H1 (cell line): ENCODE data around the gene MYH11. TPM values are rescaled to one million over a fixed set of nuclear protein-coding genes. Genes with fewer than 3 reads are reported as not detected.

Experiments used
- CTCF ChIA-PET: fragments of 300-600 bp; sonication (Branson Sonifier 250); formaldehyde crosslinking; loops from one replicate; lab custom pipeline; 2021; ENCODE audit not compliant: partially characterized antibody; lab: Charles Lee
- POLR2A ChIA-PET: fragments of 300-600 bp; sonication (Branson Sonifier 250); formaldehyde crosslinking; loops from one replicate; lab custom pipeline; 2021; ENCODE audit warnings: inconsistent platforms; ENCODE audit not compliant: partially characterized antibody; lab: Charles Lee
- DNase-seq, 2 experiments: peaks; one replicate each; pipeline versions ENCODE4 v3.0.0 to v3.0.0-alpha.2; 2010 to 2022; ENCODE audit warnings: low spot score in 2 of 2, low read depth in 1 of 2, mixed read lengths in 1 of 2
- FAIRE-seq: peaks from 2 replicates; lab custom pipeline; 2011; peaks lifted over from hg19 to GRCh38; lab: Jason Lieb, UNC
- H2AFZ ChIP-seq: 2 replicates; pipeline ENCODE4 v1.8.1; 2012; ENCODE audit warnings: low read length, inconsistent platforms
- H2AK5ac ChIP-seq: 2 replicates; pipeline ENCODE4 v1.6.1; 2013; ENCODE audit warnings: low read depth, low read length
- H2BK120ac ChIP-seq: replicated peaks from 2 replicates; pipeline ENCODE3; 2013; ENCODE audit warnings: low read depth, low read length, inconsistent platforms
- H2BK12ac ChIP-seq: 2 replicates; pipeline ENCODE4 v1.6.1; 2013; ENCODE audit warnings: low read depth, low read length
- H2BK15ac ChIP-seq: 2 replicates; pipeline ENCODE4 v1.6.1; 2013; ENCODE audit warnings: low read length
- H2BK20ac ChIP-seq: 2 replicates; pipeline ENCODE4 v1.6.1; 2013; ENCODE audit warnings: low read length
- H2BK5ac ChIP-seq: 2 replicates; pipeline ENCODE4 v1.6.1; 2013; ENCODE audit warnings: low read depth, low read length
- H3K14ac ChIP-seq: 2 replicates; pipeline ENCODE4 v1.6.1; 2013; ENCODE audit warnings: inconsistent platforms; ENCODE audit not compliant: insufficient read length
- H3K18ac ChIP-seq: 2 replicates; pipeline ENCODE4 v1.6.1; 2013; ENCODE audit warnings: low read length; ENCODE audit errors: extremely low read depth
- H3K23ac ChIP-seq: 2 replicates; pipeline ENCODE4 v1.6.1; 2013; ENCODE audit warnings: inconsistent platforms; ENCODE audit not compliant: insufficient read length
- H3K23me2 ChIP-seq: 2 replicates; pipeline ENCODE4 v1.6.1; 2013; ENCODE audit warnings: low read depth, low read length
- H3K27ac ChIP-seq: 2 replicates; pipeline ENCODE4 v1.6.1; 2011; ENCODE audit warnings: low read depth, low read length, inconsistent platforms
- H3K27me3 ChIP-seq, 4 experiments: replicated peaks in 1 of 4; 1 replicate in 1 of 4; 2 replicates in 3 of 4; pipeline versions ENCODE4 v1.6.1 to v1.8.1; 2011 to 2013; ENCODE audit warnings: low read length in 3 of 4, mild to moderate bottlenecking in 3 of 4, inconsistent platforms in 2 of 4, mixed read lengths in 2 of 4, moderate library complexity in 1 of 4; ENCODE audit not compliant: control insufficient read depth in 3 of 4, insufficient read depth in 3 of 4; ENCODE audit errors: extremely low read depth in 1 of 4
- H3K36me3 ChIP-seq, 4 experiments: 2 replicates each; pipeline versions ENCODE4 v1.6.1 to v1.8.1; 2011 to 2013; ENCODE audit warnings: mild to moderate bottlenecking in 4 of 4, low read length in 3 of 4, moderate library complexity in 2 of 4, control low read depth in 1 of 4, inconsistent platforms in 1 of 4; ENCODE audit not compliant: insufficient read depth in 4 of 4, control insufficient read depth in 2 of 4
- H3K4ac ChIP-seq: replicated peaks from 2 replicates; pipeline ENCODE3; 2013; ENCODE audit warnings: low read length, low read depth, mixed read lengths, inconsistent platforms; ENCODE audit not compliant: insufficient read length
- H3K4me1 ChIP-seq, 4 experiments: replicated peaks in 1 of 4; 1 replicate in 1 of 4; 2 replicates in 3 of 4; pipeline versions ENCODE4 v1.6.1 to v1.8.1; 2011 to 2013; ENCODE audit warnings: low read length in 3 of 4, inconsistent platforms in 2 of 4, mixed read lengths in 1 of 4; ENCODE audit not compliant: insufficient read depth in 4 of 4, control insufficient read depth in 3 of 4
- H3K4me2 ChIP-seq, 2 experiments: 2 replicates each; pipeline versions ENCODE4 v1.6.1 to v1.8.1; 2011 to 2013; ENCODE audit warnings: low read depth in 2 of 2, low read length in 2 of 2, control low read depth in 1 of 2, inconsistent platforms in 1 of 2, mild to moderate bottlenecking in 1 of 2; ENCODE audit not compliant: insufficient read depth in 1 of 2
- H3K4me3 ChIP-seq, 4 experiments: fragments of 200-600, 300-600 bp in 1 of 4; sonication (generic), shearing (Covaris generic), sonication (Bioruptor Twin) in 1 of 4; 2 replicates each; pipeline versions ENCODE4 v1.5.1 to v1.8.1; 2011 to 2016; ENCODE audit warnings: low read length in 4 of 4, low read depth in 3 of 4, control low read depth in 2 of 4, inconsistent platforms in 2 of 4, mild to moderate bottlenecking in 2 of 4, mixed read lengths in 1 of 4, moderate library complexity in 1 of 4; ENCODE audit not compliant: insufficient read depth in 2 of 4; ENCODE audit errors: extremely low read depth in 1 of 4
- H3K56ac ChIP-seq: replicated peaks from 2 replicates; pipeline ENCODE3; 2013; ENCODE audit warnings: low read depth, mild to moderate bottlenecking, mixed read lengths, low read length, inconsistent platforms; ENCODE audit not compliant: insufficient read length
- H3K79me1 ChIP-seq: 2 replicates; pipeline ENCODE4 v1.6.1; 2013; ENCODE audit warnings: low read depth, low read length, control low read depth
- H3K79me2 ChIP-seq, 2 experiments: 2 replicates each; pipeline versions ENCODE4 v1.6.1 to v1.8.1; 2012 to 2013; ENCODE audit warnings: low read length in 2 of 2, mild to moderate bottlenecking in 2 of 2, inconsistent platforms in 1 of 2; ENCODE audit not compliant: insufficient read depth in 2 of 2, control insufficient read depth in 1 of 2
- H3K9ac ChIP-seq, 4 experiments: replicated peaks in 1 of 4; 1 replicate in 1 of 4; 2 replicates in 3 of 4; pipeline versions ENCODE4 v1.6.1 to v1.8.1; 2011 to 2013; ENCODE audit warnings: low read depth in 3 of 4, low read length in 3 of 4, control low read depth in 2 of 4, mild to moderate bottlenecking in 2 of 4, moderate library complexity in 2 of 4, inconsistent platforms in 1 of 4; ENCODE audit errors: extremely low read depth in 1 of 4
- H3K9me3 ChIP-seq, 2 experiments: 2 replicates each; pipeline versions ENCODE4 v1.6.1 to v1.8.1; 2012 to 2013; ENCODE audit warnings: mild to moderate bottlenecking in 2 of 2, moderate library complexity in 2 of 2, control low read depth in 1 of 2, inconsistent platforms in 1 of 2, low read depth in 1 of 2, low read length in 1 of 2, mixed read lengths in 1 of 2; ENCODE audit not compliant: insufficient read depth in 2 of 2
- H4K20me1 ChIP-seq, 2 experiments: replicated peaks in 1 of 2; 2 replicates each; pipeline versions ENCODE3 to v1.8.1; 2011 to 2013; ENCODE audit warnings: inconsistent platforms in 2 of 2, low read length in 2 of 2, mild to moderate bottlenecking in 1 of 2; ENCODE audit not compliant: insufficient read depth in 2 of 2, control insufficient read depth in 1 of 2
- H4K5ac ChIP-seq: 2 replicates; pipeline ENCODE4 v1.6.1; 2013; ENCODE audit warnings: low read length, low read depth, mixed read lengths, inconsistent platforms; ENCODE audit not compliant: insufficient read length
- H4K8ac ChIP-seq: 2 replicates; pipeline ENCODE4 v1.8.0; 2013; ENCODE audit warnings: mild to moderate bottlenecking, moderate library complexity, low read length, inconsistent platforms; ENCODE audit not compliant: insufficient read depth; ENCODE audit errors: extremely low read depth
- H4K91ac ChIP-seq: replicated peaks from 2 replicates; pipeline ENCODE3; 2013; ENCODE audit warnings: low read length, mixed read lengths, inconsistent platforms; ENCODE audit not compliant: insufficient read length
- BRCA1 ChIP-seq: IDR thresholded peaks from 2 replicates; pipeline ENCODE4 v1.6.1; 2012; ENCODE audit warnings: low read depth, low read length, improper control_type of control experiment
- CEBPB ChIP-seq: IDR thresholded peaks from 2 replicates; pipeline ENCODE4 v1.6.1; 2012; ENCODE audit warnings: low read depth, low read length
- NANOG ChIP-seq: IDR thresholded peaks from 2 replicates; pipeline ENCODE4 v1.6.1; 2011; ENCODE audit warnings: low read length, low read depth, mild to moderate bottlenecking, inconsistent platforms; ENCODE audit not compliant: insufficient read depth, poor library complexity, severe bottlenecking
- WGBS, 2 experiments: shearing (Covaris generic) in 1 of 2; methylation state at CpG; one replicate each; pipeline versions ENCODE4 v1.1.6 to v1.1.7; 2013 to 2015; ENCODE audit warnings: low lambda C conversion rate in 2 of 2, mixed read lengths in 2 of 2, inconsistent platforms in 1 of 2, low coverage in 1 of 2, missing lambda C conversion rate in 1 of 2; ENCODE audit not compliant: insufficient replicate concordance in 2 of 2, insufficient coverage in 1 of 2, insufficient read length in 1 of 2; ENCODE audit errors: extremely low coverage in 1 of 2, missing lambda C conversion rate in 1 of 2; 5-methylcytosine and 5-hydroxymethylcytosine counted together
- polyA plus RNA-seq, 7 experiments: library from polyadenylated mRNA; depleted of rRNA in 3 of 7; stranded (reverse) in 5 of 7; unstranded in 2 of 7; fragments of >200 nt in 5 of 7; fragments of 200-250 nt in 2 of 7; gene quantifications; 1 replicate in 5 of 7; 2 replicates in 1 of 7; 4 replicates in 1 of 7; pipeline versions ENCODE4 v1.2.1 to v1.2.3, GENCODE V29; 2011 to 2013; ENCODE audit warnings: missing spikeins in 2 of 7, mixed read lengths in 2 of 7
- total RNA-seq: library from RNA; stranded (reverse); fragmentation: NEBNext Ultra II Directional; extraction: Animal tissue kit (Norgen Biotek cat#: 25700); gene quantifications from 2 replicates; pipeline ENCODE4 v1.2.1, GENCODE V29; 2021

Gene MYH11
- total and polyA plus RNA-seq, 2 of the 8 experiments (the other 6 are each of a cell fraction or from before 2014, with no cell fraction given), result 0.11 to 0.78 TPM

GRCh38 chr16:15770107-15770506 is 86.7 kb downstream of the MYH11 start:
- Histone ChIP-seq H2BK5ac (no peak overlapping the region), H2AFZ (0 out of 2 replicates have a peak overlapping the region, but pooled peaks have one; percentile 2), H3K14ac (no peak overlapping the region), H3K36me3 (no peaks in the 10 kb centered on the region), H3K18ac (no peak overlapping the region), H3K9me3 (no peaks in the 10 kb centered on the region), H2BK15ac (no peak overlapping the region), H4K5ac (no peak overlapping the region), H3K4ac (no peak overlapping the region), H2BK12ac (no peak overlapping the region), H3K4me3 (no peak overlapping the region), H4K8ac (no peak overlapping the region), H4K20me1 (peaks cover 0 to 2% of the 10 kb centered on the region in 2 experiments)
- 85% methylated on average over 7 of the region's 7 CpGs; no CpG with 5 or more reads in 1 of the 2 experiments for WGBS, 2 experiments
- no peak for DNase-seq
- FAIRE-seq, result no peak
- ChIA-PET POLR2A (interaction anchor here (1.1 kb wide), 1 partner anchor 63 kb away, joined by 3 read pairs; no protein-coding TSS in a partner anchor), CTCF (interaction anchor here (0.6 to 1.2 kb wide), 10 partner anchors 9 to 1424 kb away, joined by 3 to 5 read pairs (median 4); no protein-coding TSS in a partner anchor)
- TF ChIP-seq BRCA1, result no peak
- TF ChIP-seq CEBPB, result no peak
- TF ChIP-seq NANOG, result no peak
- TF ChIP-seq, all 59 proteins: peak for 0
- Histone ChIP-seq H3K27ac (no peak overlapping the region), H2BK20ac (no peak overlapping the region), H2AK5ac (no peak overlapping the region), H3K56ac (no peak overlapping the region), H2BK120ac (no peak overlapping the region), H3K23ac (no peak overlapping the region), H3K23me2 (peaks cover 7% of the 10 kb centered on the region; the same call in 1 of the 2 replicates), H3K27me3 (no peaks in the 10 kb centered on the region), H3K9ac (no peak overlapping the region), H3K4me1 (no peaks in the 10 kb centered on the region), H4K91ac (no peak overlapping the region), H3K79me2 (no peaks in the 10 kb centered on the region), H3K4me2 (no peak overlapping the region), H3K79me1 (no peaks in the 10 kb centered on the region)
